Frontal cortex (tissue), 4 donors: Measurements from ENCODE around the gene RBM15. TPM values are rescaled to one million over a fixed set of nuclear protein-coding genes. Genes with fewer than 3 reads are reported as not detected.

ENCODE experiments used
- DNase-seq, 2 donors: peaks; one replicate each; pipeline ENCODE4 v3.0.0; 2012; ENCODE audit warnings: low spot score in 2 of 2
- FAIRE-seq: peaks from 2 replicates; lab custom pipeline; 2012; peaks lifted over from hg19 to GRCh38; lab: Jason Lieb, UNC
- total RNA-seq: library from RNA; depleted of rRNA; stranded (reverse); fragments of >200 nt; gene quantifications from one replicate; pipeline ENCODE4 v1.2.3, GENCODE V29; 2014
- donor health status: control.
- donor health status: control.
- donor health status: control.

The RBM15 gene
- total RNA-seq, 1 donor from 2014 or later = 34.2 TPM

DNA sequence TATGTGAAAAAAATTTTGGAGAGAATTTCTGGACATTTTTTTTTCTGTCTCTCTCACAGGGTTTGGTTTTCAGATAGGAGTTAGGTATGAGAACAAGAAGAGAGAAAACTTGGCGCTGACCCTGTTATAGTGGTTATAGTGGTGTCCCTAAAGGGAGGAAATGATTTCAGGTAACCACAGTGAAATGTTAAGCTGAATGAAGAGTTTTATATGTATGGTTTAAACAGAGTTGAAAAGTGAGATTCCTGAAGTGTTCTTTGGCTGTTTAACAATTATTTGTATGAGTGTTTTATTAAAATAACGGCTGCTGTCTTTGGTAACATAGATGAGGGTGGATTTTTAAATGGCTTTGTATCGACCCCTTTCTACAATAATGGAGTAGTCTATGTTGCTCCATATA is 6.3 kb downstream of the RBM15 start:
- no peak for DNase-seq
- no peak for FAIRE-seq

DNA sequence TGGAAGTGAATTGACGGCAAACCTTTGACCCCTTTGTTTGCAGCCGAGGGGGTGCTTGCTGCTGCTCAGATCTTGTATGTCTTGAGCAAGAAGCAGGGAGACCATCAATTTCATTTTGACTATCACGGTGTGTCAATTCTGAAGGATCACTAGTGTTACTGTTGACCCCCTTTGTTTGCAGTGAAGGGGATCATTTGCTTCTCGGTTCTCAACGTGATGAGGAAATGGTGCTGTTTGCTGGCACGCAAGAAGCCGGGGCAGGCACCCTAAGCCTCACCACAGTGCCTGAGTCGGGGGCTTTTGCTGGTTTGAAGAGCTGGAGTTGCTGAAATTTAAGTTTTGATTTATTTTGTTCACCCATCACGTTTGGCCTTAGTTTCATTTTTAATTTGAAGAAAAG is 7.5 kb downstream of the RBM15 start:
- DNase-seq (no peak), FAIRE-seq (no peak)

DNA sequence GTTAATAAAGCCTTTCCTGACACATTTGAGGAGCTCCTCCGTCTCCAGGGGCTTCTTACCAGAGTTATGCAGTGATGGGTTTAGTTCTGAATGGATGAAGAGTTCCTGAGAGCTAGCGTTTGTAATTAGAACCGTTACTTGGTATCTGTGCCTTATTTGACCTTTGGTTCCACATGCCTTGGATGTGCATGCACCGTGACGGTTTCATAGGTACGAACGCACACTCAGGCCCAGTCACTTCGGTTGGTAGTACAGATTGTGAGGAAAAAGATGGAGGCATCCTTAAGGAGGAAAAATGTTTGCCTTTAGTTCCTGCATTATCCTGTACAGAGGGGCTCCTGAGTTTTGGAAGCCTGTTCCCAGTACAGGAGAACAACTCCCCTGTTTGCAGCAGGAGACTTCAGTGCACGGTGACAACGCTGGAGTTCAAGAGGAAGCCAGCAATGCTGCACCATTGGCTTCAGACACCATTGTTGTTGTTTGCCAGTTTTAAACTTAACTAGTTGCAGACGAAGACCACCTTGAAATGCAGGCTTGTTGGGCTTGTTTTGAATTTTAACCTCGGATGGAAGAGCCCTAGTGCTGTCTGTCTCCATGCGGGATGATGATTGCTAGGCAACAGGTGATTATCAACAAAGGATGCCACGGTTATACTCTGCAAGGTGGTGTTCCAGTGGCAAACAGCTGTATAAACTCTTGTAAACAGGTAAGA is 8.2 kb downstream of the RBM15 start:
- no peak for DNase-seq
- FAIRE-seq = no peak

DNA sequence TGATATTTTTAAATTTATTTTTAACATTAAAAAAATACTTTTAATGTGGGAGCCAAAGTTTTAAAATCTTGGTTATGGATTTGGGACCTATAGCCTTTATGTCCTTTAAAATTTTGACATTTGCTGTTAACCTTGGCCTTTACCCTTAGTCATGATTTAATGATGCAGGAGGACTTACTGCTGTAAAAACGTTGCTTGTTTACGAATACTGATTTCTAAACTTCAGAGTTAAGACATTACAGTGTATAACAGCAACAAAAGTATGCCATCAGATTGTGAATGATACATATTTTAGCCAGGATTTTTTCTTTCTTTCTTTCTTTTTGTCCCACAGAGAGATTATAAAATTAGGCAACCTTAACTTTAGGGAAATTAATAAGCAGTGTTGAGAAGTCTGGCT is 8.9 kb downstream of the RBM15 start:
- DNase-seq = no peak

DNA sequence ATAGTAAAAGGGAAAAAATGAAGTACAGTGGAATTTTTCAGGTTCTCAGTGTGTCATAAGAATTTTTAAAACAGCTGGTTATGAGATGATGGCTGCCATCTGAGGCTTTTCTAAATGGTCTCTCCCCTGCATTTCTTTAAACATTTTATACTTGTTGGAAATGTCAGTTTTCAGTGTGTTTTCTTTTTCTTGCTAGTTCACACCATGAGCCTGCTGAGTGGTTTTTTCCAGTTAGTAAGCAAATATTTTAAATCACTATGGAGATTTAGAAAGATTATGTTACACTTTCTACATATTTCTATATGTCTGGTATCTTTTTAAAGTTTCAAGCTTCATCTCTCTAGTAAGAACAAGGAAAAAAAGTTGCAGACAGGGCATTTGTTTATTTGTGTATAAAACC is 9.6 kb downstream of the RBM15 start:
- FAIRE-seq = no peak

More for the DNA sequence above, 8.9 kb downstream of the RBM15 start:
- no peak for FAIRE-seq

DNA sequence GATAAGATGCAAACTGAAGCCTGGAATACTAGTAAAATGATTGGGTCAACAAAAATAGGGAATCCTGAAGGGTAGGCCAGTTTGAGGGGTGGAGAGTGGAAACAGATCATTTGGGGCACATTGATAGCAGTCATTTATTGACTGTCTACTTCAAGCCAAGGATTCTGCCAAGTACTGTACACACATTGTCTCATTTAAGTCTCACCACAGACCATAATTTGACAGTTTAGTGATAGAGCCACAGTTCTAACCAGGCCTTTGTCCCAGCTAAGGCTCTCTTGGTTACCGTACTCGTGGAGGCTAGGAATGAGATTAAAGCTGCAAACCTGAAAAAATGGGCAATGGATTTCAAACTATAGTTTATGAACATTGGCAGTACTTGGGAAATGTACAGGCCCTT is 11.2 kb downstream of the RBM15 start:
- DNase-seq (no peak), FAIRE-seq (no peak)

More for the DNA sequence above, 9.6 kb downstream of the RBM15 start:
- DNase-seq = no peak

DNA sequence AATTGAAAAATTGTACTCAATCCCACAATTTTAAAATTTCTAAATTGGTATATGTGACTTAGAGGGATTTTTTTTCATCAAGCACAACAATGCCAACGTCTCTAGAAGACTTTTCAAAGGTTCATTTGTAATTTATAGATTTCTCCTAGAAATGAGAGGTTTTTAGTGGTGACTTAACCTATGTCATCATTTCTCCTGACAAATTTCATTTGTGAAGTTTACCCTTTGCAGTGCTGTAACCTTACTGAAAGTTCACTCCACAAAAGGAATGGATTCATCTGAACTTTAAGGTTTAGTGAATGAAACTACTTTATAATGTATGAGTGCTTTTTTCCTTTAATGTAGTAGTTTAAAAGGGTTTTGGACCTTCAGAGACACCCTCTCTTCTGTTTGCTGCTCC is 16.1 kb downstream of the RBM15 start:
- FAIRE-seq = no peak
- DNase-seq = no peak

DNA sequence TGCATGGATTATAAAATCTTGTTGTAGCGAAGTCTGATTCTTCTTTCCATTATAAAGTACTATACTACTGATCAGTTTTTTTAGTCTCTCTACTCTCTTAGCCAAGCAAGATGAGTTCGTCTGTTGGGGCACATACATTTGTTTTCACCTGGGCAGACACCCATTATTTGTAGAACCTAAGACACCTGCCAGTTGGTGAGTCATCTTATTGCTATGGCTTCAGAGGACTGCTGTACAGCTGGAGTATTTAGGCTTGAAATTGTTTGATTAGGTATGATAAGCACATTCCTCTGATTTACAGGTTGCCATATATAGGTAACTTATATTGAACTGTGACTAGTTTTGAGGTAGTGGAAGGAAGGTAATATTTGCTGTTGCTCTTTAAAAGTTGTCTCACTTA is 17.2 kb downstream of the RBM15 start:
- DNase-seq (no peak), FAIRE-seq (no peak)

DNA sequence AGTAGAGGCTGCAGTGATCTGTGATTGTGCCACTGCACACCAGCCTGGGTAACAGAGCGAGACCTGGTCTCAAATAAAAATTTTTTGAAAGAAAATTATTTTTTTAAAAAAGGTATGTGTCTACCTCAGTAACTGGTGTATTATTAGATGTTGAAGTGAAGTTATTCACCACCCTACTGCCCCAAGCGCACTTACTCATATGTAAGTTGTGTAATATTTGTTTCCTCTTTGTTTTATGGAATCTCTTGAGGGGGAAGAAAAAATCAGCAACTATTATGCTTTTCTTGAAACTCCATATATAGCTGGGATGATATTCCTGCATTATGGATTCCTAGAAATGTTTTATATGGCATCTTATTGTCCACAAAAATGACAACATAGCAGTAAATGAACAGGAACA is 21.3 kb downstream of the RBM15 start:
- no peak for DNase-seq
- FAIRE-seq = no peak

DNA sequence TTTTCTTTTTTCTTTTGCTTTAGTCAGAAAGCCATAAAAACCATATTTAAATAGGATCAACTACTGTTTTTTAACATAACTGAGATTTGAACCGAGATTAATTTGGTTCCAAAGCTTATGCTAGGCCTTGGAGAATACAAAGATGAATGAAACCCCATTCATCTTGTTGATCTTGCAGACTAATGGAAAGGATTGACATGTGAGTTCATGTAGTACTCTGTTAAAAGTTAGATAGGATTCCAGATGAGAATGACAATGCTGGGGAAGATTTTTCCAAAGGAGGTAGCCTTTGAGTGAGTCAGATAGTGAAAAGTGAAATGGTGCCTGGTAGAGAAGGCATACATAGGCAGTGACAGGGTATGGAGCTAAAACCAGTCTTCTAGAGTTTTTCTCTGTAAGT is 22.7 kb downstream of the RBM15 start:
- no peak for FAIRE-seq

DNA sequence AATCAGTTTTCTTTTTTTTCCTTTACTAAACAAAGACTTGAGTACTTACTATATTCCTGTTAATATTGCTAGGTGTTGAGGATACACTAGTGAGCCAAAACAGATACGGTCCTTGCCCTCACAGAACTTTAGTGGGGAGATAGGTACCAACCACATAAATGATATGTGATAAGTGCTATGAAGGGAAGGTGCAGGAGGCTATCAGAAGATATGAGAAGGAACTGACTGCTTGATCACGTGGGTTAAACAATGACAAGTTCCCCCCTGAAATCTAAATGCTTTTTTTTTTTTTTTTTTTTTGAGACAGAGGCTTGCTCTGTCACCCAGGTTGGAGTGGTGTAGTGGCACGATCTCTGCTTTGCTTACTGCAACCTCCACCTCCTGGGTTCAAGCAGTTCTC is 25.0 kb downstream of the RBM15 start:
- FAIRE-seq = no peak
- DNase-seq = no peak

More for the DNA sequence above, 22.7 kb downstream of the RBM15 start:
- no peak for DNase-seq

DNA sequence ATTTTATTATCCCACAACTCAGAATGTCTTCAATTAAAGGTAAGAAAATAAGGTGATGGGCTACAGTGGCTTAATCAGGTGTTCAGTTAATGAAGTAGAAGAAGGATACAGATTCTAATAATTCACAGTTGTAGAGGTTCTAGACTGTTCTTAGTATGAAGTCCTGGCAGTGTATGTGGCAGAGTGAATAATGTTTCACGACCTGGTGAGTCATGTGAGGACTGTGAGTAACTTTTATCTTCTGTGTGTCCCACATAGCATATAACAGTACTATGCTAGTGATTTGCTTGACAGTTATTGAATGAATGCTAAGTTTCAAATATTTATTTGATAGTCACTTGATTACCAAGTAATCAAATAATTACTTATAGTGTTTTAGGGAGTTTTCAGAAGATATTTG is 31.6 kb downstream of the RBM15 start:
- no peak for FAIRE-seq
- no peak for DNase-seq

DNA sequence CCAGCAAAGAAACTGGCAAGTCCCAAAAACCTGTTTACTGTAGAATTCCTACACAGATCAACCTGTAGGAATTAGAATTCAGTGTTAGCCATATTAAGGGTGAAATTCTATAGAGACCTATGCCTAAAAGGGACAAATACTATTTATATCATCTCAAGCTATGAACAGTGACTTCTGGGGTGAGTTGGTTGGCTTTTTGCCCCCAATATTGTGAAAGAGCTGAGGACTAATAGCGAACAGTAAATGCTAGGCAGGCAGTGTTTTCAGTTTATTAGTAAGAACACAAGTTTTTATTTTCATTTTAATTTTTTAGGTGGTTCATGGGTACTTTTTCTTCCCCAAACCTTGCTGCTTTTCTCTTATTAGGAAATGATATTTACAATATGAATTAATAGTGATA is 36.3 kb downstream of the RBM15 start:
- DNase-seq (no peak), FAIRE-seq (no peak)

DNA sequence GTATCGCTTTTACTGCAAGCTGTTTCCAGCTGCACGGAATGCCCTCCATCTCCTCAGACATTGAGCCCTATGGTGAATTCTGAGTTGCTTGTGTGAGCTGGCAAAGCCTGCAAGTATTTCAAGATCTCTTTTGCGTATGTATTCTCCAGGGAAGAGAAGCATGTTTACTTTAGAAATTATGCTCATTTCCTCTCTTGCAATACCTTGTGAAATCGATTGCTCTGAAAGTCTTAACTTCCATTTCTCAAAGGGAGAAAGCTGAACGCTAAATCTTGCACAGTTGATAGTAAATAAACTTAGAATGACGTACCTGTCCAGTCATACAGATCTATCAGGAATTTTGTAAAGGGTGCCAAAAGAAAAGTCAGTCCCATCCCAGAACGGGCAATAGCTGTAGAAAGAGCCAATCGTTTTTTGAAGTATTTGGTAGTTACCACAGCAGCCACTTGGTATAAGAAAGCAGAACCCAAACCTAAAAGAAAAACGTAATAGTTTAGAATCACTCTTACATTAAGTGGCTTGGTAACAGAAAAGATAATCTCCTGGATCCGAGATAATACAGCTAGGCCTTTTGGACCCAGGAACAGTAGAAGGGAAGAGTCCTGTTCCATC is 41.6 kb downstream of the RBM15 start:
- FAIRE-seq (no peak), DNase-seq (no peak)

DNA sequence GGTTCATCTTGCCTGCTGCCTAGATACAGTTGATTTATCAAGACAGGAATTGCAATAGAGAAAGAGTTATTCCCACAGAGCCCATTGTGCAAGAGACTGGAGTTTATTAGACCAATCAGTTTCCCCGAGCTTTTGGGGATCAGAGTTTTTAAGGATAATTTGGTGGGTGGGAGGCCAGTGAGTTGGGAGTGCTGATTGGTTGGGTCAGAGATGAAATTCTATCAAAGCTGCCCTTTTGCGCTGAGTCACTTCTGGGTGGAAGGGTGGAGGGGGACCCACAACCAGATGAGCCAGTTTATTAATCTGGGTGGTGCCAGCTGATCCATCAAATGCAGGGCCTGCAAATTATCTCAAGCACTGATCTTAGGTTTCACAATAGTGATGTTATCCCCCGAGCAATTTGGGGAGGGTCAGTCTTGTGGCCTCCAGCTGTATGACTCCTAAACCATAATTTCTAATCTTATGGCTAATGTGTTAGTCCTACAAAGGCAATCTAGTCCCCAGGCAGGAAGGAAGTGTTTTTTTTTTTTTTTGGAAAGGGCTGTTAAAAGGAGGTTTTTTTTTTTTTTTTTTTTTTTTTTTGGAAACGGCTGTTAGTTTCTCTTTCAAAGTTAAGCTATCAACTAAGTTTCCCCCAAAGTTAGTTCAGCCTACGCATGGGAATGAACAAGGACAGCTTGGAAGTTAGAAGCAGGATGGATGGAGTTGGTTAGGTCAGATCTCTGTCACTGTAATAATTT is 44.2 kb downstream of the RBM15 start:
- DNase-seq (no peak), FAIRE-seq (no peak)

DNA sequence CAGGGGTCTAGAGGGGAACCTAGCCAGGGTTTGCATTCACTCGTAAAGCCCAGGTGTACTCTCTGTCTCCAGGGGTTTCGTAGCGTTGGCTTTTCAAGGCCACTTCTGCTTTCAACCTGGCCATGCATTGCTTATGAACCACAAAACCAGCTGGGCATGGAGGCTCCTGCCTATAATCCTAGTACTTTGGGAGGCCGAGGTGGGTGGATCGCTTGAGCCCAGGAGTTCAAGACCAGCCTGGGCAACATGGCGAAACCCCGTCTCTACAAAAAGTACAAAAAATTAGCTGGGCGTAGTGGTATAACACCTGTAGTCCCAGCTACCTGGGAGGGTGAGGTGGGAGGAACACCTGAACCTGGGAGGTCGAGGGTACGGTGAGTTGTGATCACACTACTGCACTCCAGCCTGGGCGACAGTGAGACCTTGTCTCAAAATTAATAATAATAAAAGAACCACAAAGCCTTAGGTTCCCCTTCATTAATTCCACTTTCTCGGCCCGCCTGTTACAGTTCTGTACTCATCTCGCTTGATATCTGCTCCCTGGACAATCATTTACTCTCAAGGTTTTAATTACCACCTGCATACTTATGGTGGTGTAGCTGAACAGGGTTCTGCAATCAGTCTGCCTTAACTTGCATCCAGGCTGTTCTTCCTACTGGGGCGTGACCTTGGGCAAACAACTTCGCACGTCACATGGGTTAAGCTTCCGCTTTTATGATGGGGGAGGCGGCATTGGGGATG is 45.6 kb downstream of the RBM15 start:
- FAIRE-seq (no peak), DNase-seq (no peak)

DNA sequence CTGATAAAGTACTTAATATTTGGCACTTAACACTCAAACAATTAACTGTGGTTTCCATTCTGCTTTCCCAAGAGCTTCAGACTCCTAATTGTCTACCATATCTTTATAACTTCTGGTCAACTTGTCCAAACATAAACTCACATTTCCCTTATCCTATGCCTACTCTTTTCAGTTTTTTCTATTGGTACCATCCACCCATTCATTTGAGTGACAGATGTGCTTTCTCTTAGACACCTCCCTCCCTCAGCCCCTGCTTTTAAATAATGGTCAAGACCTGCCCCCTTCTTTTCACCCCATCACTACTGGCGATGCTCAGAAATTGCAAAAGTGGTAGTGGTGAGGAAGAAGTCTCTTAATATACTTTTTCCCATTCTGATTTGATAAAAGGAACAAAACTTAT is 46.2 kb downstream of the RBM15 start:
- DNase-seq (no peak), FAIRE-seq (no peak)

DNA sequence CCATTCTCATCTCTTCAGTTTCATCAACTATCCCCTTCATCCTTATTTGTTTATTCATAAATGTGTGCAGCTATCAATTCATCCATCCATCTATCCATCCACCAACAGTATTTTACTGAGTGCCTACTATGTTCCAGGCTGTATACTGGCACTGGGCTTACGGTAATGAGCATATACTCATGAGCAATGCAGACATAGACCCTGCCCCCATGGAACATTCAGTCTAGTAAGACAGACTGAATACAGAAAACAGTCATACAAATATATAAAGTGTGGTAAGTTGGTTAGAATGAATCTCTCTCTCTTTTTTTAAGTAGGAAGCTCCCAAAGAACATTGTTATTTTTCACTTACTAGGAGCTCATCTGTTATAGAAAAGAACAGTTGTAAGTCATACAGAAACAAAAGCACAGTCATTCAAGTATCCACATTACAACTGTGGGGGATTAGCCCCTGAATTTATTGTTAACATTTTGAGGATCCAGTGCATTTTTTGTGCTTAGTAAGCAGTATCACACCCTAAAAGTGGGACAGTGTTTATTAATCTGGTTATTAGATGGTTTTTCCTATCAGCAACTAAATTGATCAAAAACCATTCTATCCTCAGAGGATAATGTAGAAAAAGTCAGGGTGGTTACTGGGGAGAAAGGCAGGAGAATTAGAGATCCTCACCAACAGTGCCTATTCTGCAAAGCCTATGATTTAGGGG is 48.0 kb downstream of the RBM15 start:
- no peak for FAIRE-seq
- no peak for DNase-seq

DNA sequence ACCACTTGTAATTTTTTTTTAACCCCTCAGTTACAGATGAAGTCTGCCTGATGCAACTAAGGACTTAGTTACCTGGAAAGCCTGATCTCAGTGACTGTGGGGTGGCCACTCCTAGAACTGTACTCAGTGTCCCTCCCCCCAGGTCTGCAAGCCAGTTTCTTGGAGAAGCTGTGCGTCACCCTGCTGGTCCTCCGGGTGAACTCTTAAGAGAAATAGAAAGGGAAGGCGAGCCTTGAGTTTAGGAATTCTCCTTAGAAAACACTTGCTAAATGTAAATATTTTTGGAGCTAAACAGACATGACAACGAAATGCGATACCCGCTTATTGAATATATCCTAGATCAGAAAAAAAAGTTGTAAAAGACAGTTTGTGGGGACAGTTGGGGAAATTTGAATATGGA is 50.9 kb downstream of the RBM15 start:
- no peak for FAIRE-seq
- no peak for DNase-seq

DNA sequence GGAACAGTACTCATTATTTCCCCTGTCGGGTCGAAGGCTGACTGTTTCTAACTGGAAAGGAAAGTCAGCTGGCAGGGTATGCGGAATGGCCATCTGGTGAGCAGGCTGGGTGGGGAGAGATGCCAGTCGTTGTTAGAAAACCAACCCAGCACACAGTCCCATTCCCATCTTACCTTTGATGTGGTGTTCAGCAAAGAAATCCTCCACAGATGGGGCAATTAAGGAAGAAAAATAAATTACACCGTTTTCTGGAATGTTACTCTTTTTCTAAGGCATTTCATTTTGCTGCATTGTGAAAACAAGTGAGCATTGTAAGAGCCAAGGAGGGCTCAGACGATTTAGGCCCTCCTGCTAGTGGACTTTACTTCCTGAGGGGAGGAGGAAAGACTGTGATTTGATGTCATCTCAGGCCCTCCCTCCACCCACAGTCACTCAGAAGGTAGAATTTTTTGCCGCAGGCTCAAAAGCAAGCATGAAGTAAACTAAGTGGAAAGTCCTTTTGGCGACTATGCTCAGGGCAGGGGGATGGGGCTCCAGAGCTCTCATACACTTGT is 51.6 kb downstream of the RBM15 start, which contains the start of gene SLC16A4:
Gene SLC16A4 (minus strand): TSS at position 335 of the 554 bp plus-strand sequence. CDS start 1,703 bp downstream, outside the sequence.
- no peak for DNase-seq
- no peak for FAIRE-seq
